ENCODE measurements around the gene RAB4A. TPM values are rescaled to one million over a fixed set of nuclear protein-coding genes. Genes with fewer than 3 reads are reported as not detected.

Gene RAB4A
- polyA plus RNA-seq, 10 donors, result 48.2 to 63.0 (median 55.2) TPM

- DNase-seq, result no peak
These were observed 63.4 kb downstream of the RAB4A start for GRCh38 chr1:229334269-229334668.

GRCh38 chr1:229334716-229335115 is 63.8 kb downstream of the RAB4A start:
- DNase-seq, result no peak

- no peak for DNase-seq
These were observed 65.4 kb downstream of the RAB4A start for GRCh38 chr1:229336345-229336744.

GRCh38 chr1:229339086-229339485 is 68.2 kb downstream of the RAB4A start:
- DNase-seq, result no peak

GRCh38 chr1:229339520-229339919 is 68.6 kb downstream of the RAB4A start:
- DNase-seq, result no peak

- no peak for DNase-seq
These were observed 69.6 kb downstream of the RAB4A start for GRCh38 chr1:229340496-229340895.

- DNase-seq, result peak; percentile 73 to 90 (median 73)
These were observed 71.1 kb downstream of the RAB4A start for GRCh38 chr1:229341774-229342655.

GRCh38 chr1:229342656-229343569 is 72.0 kb downstream of the RAB4A start, which contains the start of gene CCSAP:
Gene CCSAP (minus strand): TSS chr1:229343047. CDS start chr1:229342465, 582 bp downstream.
- peak in 2 of 3 donors; percentile 60 to 84 for DNase-seq

GRCh38 chr1:229344139-229344538 is 73.2 kb downstream of the RAB4A start:
- DNase-seq, result no peak

- DNase-seq, result no peak
These were observed 74.2 kb downstream of the RAB4A start for GRCh38 chr1:229344937-229345684.

- DNase-seq, result no peak
These were observed 76.6 kb downstream of the RAB4A start for GRCh38 chr1:229347528-229347927.

- no peak for DNase-seq
These were observed 78.8 kb downstream of the RAB4A start for GRCh38 chr1:229349463-229350385.

- no peak for DNase-seq
These were observed 82.1 kb downstream of the RAB4A start for GRCh38 chr1:229352975-229353374.

GRCh38 chr1:229354226-229354625 is 83.3 kb downstream of the RAB4A start:
- no peak for DNase-seq

Other genes starting within 250 kb of the RAB4A start
- 1 to 10 TPM; 5.4 to 9.6 (median 6.5) TPM for gene CCSAP, start 71.9 kb downstream of the RAB4A start, polyA plus RNA-seq (ENCODE audit: insufficient read length in 10 of 10)
- gene ACTA1, start 163.0 kb downstream of the RAB4A start, polyA plus RNA-seq (ENCODE audit: insufficient read length in 10 of 10), result over 10,000 TPM in 8 of 10 donors, 1,000 to 10,000 TPM in 2; 4,191 to 13,843 (median 11,774) TPM
- 10 to 100 TPM; 22.8 to 34.2 (median 30.7) TPM for gene NUP133, start 237.2 kb downstream of the RAB4A start, polyA plus RNA-seq (ENCODE audit: insufficient read length in 10 of 10)

All from muscle of back (tissue), 11 donors.